ENCODE measurements around the gene GMEB1.

GMEB1 gene

GRCh38 chr1:28755701-28756100 is 87.1 kb downstream of the GMEB1 start:
- DNase-seq, result no peak

- DNase-seq, result no peak
Measured at GRCh38 chr1:28756846-28757245, 88.3 kb downstream of the GMEB1 start.

- no peak for DNase-seq
Measured at GRCh38 chr1:28758420-28758819, 89.8 kb downstream of the GMEB1 start.

- DNase-seq, result no peak
Measured at GRCh38 chr1:28759257-28759656, 90.7 kb downstream of the GMEB1 start.

- no peak for DNase-seq
Measured at GRCh38 chr1:28761189-28761588, 92.6 kb downstream of the GMEB1 start.

- DNase-seq, result no peak
Measured at GRCh38 chr1:28766532-28767183, 98.1 kb downstream of the GMEB1 start.

Data from midbrain (tissue), 1 donor.